GM12891 (cell line): ENCODE data around the gene SLK.

Experiments used
- POLR2AphosphoS5 ChIP-seq: IDR thresholded peaks from 2 replicates; pipeline ENCODE4 v1.6.1; 2011; ENCODE audit warnings: low read depth, low read length, control low read depth
- SPI1 ChIP-seq: IDR thresholded peaks from 2 replicates; pipeline ENCODE4 v1.6.1; 2011; ENCODE audit warnings: low read depth, low read length, control low read depth
- TAF1 ChIP-seq: IDR thresholded peaks from 2 replicates; pipeline ENCODE4 v1.6.1; 2011; ENCODE audit warnings: low read depth, low read length, control low read depth

DNA sequence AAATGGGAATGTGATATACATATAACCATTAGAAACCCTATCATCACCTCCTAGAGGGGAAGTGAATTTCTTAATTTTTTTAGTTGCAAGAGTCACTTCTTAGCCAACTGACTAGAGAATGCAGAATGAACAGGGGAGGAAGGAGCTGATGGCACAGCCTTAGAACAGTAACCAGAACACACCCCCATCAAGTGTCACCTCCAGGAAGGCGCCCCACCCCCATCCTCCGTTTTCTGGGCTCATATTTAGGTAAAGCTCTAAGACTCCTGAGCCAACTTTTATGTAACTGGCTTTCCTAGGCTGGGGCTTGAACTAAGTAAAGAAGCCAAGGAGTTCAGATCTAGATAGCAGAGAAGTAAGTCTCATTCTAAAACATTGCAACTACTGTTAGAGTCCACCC lies 64.7 kb downstream of the SLK start:
- TF ChIP-seq TAF1 (no peak), SPI1 (no peak), POLR2AphosphoS5 (no peak)
